Mesodermal cell (in vitro differentiated cells): ENCODE results near the gene NT5C1A.

Experiments used
- H3K27ac ChIP-seq: 2 replicates; pipeline ENCODE4 v1.7.0; 2013; ENCODE audit warnings: mild to moderate bottlenecking, low read depth, low read length, moderate library complexity; ENCODE audit not compliant: severe bottlenecking
- H3K36me3 ChIP-seq: 2 replicates; pipeline ENCODE4 v1.7.1; 2013; ENCODE audit warnings: mild to moderate bottlenecking, low read length, moderate library complexity; ENCODE audit not compliant: control insufficient read depth, insufficient read depth
- H3K4me1 ChIP-seq: one replicate; pipeline ENCODE4 v1.7.1; 2013; ENCODE audit warnings: mild to moderate bottlenecking, low read length; ENCODE audit not compliant: insufficient read depth, control insufficient read depth, poor library complexity, severe bottlenecking
- H3K4me3 ChIP-seq: 2 replicates; pipeline ENCODE4 v1.7.0; 2013; ENCODE audit warnings: low read length, control low read depth, mild to moderate bottlenecking; ENCODE audit not compliant: insufficient read depth, poor library complexity, severe bottlenecking; ENCODE audit errors: extremely low read depth
- H3K9me3 ChIP-seq: 2 replicates; pipeline ENCODE4 v1.7.1; 2013; ENCODE audit warnings: mild to moderate bottlenecking, low read length, moderate library complexity; ENCODE audit not compliant: control insufficient read depth
- WGBS, 2 experiments: methylation state at CpG; one replicate each; pipeline ENCODE4 v1.1.5; 2013; ENCODE audit warnings: missing lambda C conversion rate in 2 of 2; ENCODE audit not compliant: insufficient coverage in 2 of 2; 5-methylcytosine and 5-hydroxymethylcytosine counted together

NT5C1A gene

DNA sequence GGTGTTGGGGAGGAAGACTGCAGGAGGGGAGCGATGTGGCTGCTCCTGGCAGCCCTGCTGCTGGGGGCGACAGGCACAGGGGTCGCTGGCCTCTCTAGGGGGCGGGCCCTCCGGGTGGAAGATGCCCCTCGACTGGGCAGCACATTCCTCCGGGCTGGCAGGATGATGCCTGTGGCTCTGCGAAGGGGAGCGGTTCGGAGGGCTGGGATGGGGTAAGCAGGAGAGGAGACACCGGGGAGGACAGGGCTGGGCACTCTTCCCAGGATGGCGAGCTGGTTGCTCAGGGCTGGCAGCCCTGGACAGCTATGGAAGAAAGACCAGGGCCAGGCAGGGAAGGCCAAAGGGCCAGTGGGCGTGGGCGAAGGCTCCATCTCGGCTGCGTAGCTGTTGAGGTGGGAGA lies 45.3 kb downstream of the NT5C1A start:
- H3K27ac ChIP-seq = no peak overlapping the region
- H3K9me3 ChIP-seq = no peaks in the 10 kb centered on the region
- H3K4me3 ChIP-seq = no peak overlapping the region
- no peaks in the 10 kb centered on the region for H3K36me3 ChIP-seq
- H3K4me1 ChIP-seq = no peaks in the 10 kb centered on the region
- WGBS, 2 experiments = 78% methylated on average over 9 to 15 of the region's 16 CpGs

DNA sequence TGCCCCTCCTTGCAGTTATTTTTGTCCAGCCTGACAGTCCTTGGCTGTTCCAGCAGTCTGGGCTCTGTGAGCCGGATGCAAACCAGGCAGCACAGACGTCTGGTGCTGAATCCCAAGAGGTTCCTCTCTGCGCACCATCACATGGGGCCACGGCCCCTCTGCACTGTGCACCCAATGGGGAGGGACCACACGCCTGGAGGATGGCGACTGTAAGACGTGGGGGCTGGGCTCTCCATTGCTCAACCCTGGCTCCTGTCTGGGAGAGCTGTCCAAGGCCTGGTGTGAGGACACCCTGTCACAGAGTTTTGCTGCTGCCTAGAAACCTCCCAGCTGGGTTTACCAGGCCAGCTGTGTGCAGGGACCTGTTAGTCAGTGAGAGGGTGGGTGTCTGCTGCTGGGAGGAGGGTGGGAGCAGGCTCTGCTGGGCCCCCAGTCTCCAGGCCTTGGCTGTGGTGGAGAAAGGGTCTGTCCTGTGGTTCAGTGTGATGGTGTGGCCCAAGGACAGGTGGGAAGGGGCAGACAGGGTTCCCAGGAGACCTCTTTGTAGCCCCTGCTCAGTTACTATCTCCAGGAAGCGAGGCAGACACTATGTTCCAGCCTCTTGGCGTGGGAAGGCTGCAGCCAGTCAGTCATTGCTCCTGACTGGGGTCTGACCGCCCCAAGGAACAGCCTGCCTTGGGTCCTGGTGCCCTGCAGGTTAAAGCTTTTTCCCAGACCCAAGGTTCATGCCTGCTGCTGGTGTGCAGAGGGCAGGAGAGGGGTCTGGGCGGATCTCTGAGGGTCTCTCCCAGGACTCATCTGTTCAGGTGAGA lies 46.2 kb downstream of the NT5C1A start:
- WGBS, 2 experiments = 74 to 84% methylated on average over 11 of the region's 11 CpGs
- Histone ChIP-seq H3K4me1 (no peaks in the 10 kb centered on the region), H3K27ac (peak overlapping the region; percentile 39), H3K9me3 (no peaks in the 10 kb centered on the region), H3K4me3 (no peak overlapping the region), H3K36me3 (no peaks in the 10 kb centered on the region)

DNA sequence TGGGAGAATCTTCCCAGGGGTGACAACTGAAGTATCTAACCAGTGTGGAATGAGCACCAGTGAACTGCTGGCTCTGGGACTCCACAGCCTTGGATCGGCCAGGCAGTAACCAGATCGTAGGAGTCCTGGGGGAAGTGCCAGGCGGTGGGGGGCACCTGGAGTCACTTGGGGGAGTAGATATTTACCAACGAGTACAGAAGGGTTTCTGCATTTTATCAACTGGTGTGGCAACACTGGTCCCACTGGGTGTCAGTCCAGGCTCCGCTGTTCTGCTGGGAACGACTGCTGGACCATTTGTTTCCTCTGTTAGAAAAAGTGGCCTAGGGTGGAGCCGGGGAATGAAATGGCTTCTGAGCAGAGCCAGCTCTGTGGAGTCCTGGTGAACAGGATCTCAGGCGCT lies 46.9 kb downstream of the NT5C1A start:
- no peak overlapping the region for H3K4me3 ChIP-seq
- H3K4me1 ChIP-seq = no peaks in the 10 kb centered on the region
- no peaks in the 10 kb centered on the region for H3K36me3 ChIP-seq
- 69 to 76% methylated on average over 6 to 8 of the region's 8 CpGs for WGBS, 2 experiments
- no peaks in the 10 kb centered on the region for H3K9me3 ChIP-seq
- peak overlapping the region; percentile 39 for H3K27ac ChIP-seq

- H3K27ac ChIP-seq = no peak overlapping the region
- 83 to 89% methylated on average over 5 to 6 of the region's 6 CpGs for WGBS, 2 experiments
These were observed 48.9 kb downstream of the NT5C1A start for GRCh38 chr1:39623053-39623452.

GRCh38 chr1:39622427-39622826 lies 49.5 kb downstream of the NT5C1A start:
- H3K4me3 ChIP-seq = no peak overlapping the region
- H3K9me3 ChIP-seq = no peaks in the 10 kb centered on the region
- no peaks in the 10 kb centered on the region for H3K4me1 ChIP-seq
- H3K36me3 ChIP-seq = no peaks in the 10 kb centered on the region
- whole genome bisulfite sequencing, 2 experiments = 93 to 95% methylated on average over 2 of the region's 3 CpGs
- H3K27ac ChIP-seq = no peak overlapping the region

More at GRCh38 chr1:39623053-39623452, 48.9 kb downstream of the NT5C1A start:
- H3K4me3 ChIP-seq = no peak overlapping the region
- no peaks in the 10 kb centered on the region for H3K9me3 ChIP-seq
- no peaks in the 10 kb centered on the region for H3K36me3 ChIP-seq
- H3K4me1 ChIP-seq = no peaks in the 10 kb centered on the region

- H3K4me1 ChIP-seq = no peaks in the 10 kb centered on the region
- no peaks in the 10 kb centered on the region for H3K36me3 ChIP-seq
- 88 to 90% methylated on average over 2 of the region's 3 CpGs for WGBS, 2 experiments
- no peaks in the 10 kb centered on the region for H3K9me3 ChIP-seq
- H3K4me3 ChIP-seq = no peak overlapping the region
- no peak overlapping the region for H3K27ac ChIP-seq
These were observed 51.2 kb downstream of the NT5C1A start for GRCh38 chr1:39620659-39621165.

DNA sequence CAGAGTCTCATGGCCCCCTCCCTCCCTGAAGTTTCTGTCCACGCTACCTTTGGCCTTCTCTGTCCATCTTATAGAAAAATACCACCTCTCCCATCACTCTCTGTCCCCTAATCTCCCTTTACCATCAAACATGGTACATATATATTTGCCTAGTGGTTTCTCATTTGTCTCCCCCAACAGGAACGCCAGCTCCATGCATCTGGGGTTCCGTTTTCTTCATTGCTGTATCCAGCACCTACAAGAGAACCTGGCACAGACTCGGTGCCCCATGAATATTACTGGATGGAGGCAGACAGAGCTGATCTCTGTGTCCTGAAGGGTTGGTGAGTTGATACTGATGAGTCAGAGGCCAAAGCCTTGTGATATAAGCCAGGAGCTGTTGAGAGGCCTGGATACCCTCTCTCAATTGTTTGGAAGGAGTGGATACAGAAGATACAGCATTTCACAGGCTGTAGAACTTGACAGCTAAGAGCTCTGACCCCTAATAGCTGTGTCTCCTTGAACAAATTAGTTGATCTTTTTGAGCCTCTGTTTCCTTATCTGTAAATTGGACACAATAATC lies 54.3 kb downstream of the NT5C1A start:
- 94 to 100% methylated on average over 1 to 2 of the region's 4 CpGs for WGBS, 2 experiments
- H3K4me1 ChIP-seq = peaks cover 5% of the 10 kb centered on the region

GRCh38 chr1:39615086-39615673 lies 56.7 kb downstream of the NT5C1A start:
- WGBS, 2 experiments = 78 to 79% methylated on average over 1 to 3 of the region's 8 CpGs

More for the DNA sequence above, 54.3 kb downstream of the NT5C1A start:
- Histone ChIP-seq H3K27ac (no peak overlapping the region), H3K36me3 (no peaks in the 10 kb centered on the region), H3K4me3 (no peak overlapping the region), H3K9me3 (no peaks in the 10 kb centered on the region)

DNA sequence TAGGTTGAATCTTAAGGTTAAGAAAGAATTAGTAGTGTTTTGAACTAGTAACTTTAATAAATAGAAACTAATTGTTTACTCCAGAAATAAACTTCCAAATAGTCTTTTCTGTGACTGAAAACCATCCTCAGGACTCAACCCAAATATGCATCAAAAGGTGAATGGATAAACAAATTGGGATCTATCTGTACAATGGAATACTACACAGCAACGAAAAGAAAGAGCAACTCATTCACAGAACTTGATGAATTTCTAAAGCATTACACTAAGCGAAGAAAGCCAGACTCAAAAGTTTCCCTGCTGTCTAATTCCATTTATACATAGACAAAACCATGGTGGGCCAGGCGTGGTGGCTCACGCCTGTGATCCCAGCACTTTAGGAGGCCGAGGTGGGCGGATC lies 57.4 kb downstream of the NT5C1A start:
- H3K4me1 ChIP-seq = peaks cover 5% of the 10 kb centered on the region
- 93 to 100% methylated on average over 5 to 6 of the region's 6 CpGs for WGBS, 2 experiments

More at GRCh38 chr1:39615086-39615673, 56.7 kb downstream of the NT5C1A start:
- no peaks in the 10 kb centered on the region for H3K36me3 ChIP-seq
- no peak overlapping the region for H3K27ac ChIP-seq
- H3K4me1 ChIP-seq = peaks cover 5% of the 10 kb centered on the region
- no peaks in the 10 kb centered on the region for H3K9me3 ChIP-seq
- H3K4me3 ChIP-seq = no peak overlapping the region

DNA sequence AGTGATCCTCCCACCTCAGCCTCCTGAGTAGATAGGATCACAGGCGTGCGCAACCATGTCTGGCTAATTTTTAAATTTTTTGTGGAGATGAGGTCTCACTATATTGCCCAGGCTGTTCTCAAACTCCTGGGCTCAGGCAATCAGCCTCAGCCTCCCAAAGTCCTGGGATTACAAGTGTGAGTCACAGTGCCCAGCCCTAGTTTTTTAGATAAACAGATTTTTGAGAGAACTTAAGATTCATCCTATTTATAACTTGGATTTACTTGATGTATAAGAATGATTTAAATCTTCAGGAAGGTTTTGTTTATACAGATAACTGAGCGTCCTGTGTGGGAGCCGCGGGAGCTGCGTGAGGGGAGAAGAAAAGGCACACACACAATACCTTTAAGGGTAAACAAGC lies 58.7 kb downstream of the NT5C1A start:
- no peak overlapping the region for H3K27ac ChIP-seq
- H3K4me1 ChIP-seq = peaks cover 5% of the 10 kb centered on the region
- H3K36me3 ChIP-seq = no peaks in the 10 kb centered on the region
- no peak overlapping the region for H3K4me3 ChIP-seq
- WGBS, 2 experiments = 88% methylated on average over 4 of the region's 6 CpGs; no CpG with 5 or more reads in 1 of the 2 experiments
- no peaks in the 10 kb centered on the region for H3K9me3 ChIP-seq

More for the DNA sequence above, 57.4 kb downstream of the NT5C1A start:
- H3K27ac ChIP-seq = no peak overlapping the region
- no peaks in the 10 kb centered on the region for H3K9me3 ChIP-seq
- H3K36me3 ChIP-seq = no peaks in the 10 kb centered on the region
- no peak overlapping the region for H3K4me3 ChIP-seq
